IPS-18c (cell line): Measurements from ENCODE around the gene APPBP2.
"Not testable (repeated sequence)": the region's sequence is repeated elsewhere in the genome, so short reads cannot be mapped to it uniquely, and the experiment has no call there.

Experiments used
- H3K4me3 ChIP-seq: 2 replicates; pipeline ENCODE4 v1.7.0; 2013; ENCODE audit warnings: low read depth, mild to moderate bottlenecking, low read length, moderate library complexity; ENCODE audit not compliant: insufficient read depth
- H3K9me3 ChIP-seq: one replicate; pipeline ENCODE4 v1.6.1; 2013; ENCODE audit warnings: mild to moderate bottlenecking, low read length, moderate library complexity; ENCODE audit not compliant: control insufficient read depth, insufficient read depth

APPBP2 gene

DNA sequence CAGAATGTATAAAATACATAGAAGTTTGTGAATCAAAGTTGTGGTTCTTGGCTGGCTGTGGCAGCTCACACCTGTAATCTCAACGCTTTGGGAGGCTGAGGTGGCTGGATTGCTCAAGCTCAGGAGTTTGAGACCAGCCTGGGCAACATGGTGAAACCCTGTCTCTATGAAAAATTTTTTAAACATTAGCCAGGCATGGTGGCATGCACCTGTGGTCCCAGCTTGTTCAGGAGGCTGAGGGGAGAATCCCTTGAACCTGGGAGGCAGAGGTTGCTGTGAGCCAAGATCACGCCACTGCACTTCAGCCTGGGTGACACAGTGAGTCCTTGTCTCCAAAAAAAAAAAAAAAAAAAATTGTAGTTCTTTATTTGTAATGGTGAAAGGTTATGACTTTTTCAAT lies 13.8 kb upstream of the APPBP2 start:
- no peak overlapping the region for H3K4me3 ChIP-seq
- no peaks in the 10 kb centered on the region for H3K9me3 ChIP-seq

DNA sequence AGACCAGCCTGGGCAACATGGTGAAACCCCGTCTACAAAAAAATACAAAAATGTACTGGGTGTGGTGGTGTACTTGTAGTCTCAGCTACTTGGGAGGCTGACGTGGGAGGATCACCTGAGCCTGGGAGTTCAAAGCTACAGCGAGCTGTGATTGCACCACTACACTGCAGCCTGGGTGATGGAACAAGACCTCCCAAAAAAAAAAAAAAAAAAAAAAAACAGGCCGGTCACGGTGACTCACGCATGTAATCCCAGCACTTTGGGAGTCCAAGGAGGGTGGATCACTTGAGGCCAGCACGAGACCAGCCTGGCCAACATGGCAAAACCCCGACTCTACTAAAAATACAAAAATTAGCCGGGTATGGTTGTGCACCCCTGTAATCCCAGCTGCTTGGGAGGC lies 12.7 kb upstream of the APPBP2 start:
- Histone ChIP-seq H3K9me3 (no peaks in the 10 kb centered on the region), H3K4me3 (no peak overlapping the region)

DNA sequence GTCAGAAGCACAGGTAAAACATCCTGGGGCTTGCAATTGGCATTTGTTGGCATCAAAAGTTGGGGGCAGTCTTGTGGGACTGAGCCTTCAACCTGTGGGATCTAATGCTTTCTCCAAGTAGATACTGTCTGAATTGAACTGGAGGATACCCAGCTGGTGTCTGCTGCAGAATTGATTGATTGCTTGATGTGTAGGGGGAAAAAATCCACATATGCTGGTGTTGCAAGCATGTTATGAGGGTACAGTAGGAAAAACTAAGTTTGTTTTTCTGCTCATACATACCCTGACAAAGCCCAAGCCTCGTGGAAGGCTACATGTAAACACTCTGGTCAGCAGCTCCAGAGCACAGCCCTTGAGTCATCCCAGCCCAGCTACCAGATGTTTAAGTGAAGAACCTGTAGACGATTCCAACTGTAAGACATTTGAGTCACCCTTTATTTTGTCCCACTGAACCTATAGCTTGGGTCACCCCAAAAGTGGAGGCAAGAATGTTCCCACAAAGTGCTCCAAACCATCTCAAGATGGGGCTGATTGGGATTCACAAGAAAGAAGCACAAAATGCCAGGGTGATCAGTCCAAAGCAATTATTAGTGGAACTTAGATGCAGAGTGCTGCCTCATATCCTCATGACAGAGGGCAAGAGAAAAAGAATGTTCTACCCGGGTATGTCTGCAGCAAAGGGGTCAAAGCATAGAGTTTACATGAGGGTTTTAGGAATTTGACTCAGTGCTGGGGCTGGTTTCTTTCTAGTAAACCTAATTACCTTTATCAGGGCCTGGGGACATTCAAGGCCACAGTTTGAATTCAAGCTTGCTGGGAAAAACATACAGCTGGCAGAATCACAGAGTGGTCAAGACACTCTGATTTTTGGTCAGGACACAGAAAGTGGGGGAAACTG lies 9.6 kb upstream of the APPBP2 start:
- Histone ChIP-seq H3K4me3 (no peak overlapping the region), H3K9me3 (no peaks in the 10 kb centered on the region)

DNA sequence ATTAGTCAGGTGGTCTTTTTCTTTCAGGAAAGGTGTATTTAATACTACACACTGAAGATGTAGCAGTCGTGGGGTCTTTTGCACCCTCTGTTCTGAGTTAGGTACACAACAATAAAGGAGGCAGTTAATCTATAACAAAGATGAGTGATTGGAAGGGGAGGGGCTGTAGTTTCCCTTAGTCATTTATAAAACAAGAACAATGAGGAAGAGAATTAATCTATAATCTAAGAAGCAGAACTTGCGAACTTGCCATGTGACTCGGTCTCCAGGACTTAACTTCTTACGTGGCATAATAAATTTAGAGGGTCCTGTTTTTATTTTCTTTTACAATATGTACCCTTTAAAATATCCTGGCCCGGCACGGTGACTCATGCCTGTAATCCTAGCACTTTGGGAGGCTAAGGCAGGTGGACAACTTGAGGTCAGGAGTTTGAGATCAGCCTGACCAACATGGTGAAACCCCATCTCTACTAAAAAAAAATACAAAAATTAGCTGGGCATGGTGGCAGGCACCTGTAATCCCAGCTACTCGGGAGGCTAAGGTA lies 8.6 kb upstream of the APPBP2 start:
- Histone ChIP-seq H3K4me3 (no peak overlapping the region), H3K9me3 (no peaks in the 10 kb centered on the region)

DNA sequence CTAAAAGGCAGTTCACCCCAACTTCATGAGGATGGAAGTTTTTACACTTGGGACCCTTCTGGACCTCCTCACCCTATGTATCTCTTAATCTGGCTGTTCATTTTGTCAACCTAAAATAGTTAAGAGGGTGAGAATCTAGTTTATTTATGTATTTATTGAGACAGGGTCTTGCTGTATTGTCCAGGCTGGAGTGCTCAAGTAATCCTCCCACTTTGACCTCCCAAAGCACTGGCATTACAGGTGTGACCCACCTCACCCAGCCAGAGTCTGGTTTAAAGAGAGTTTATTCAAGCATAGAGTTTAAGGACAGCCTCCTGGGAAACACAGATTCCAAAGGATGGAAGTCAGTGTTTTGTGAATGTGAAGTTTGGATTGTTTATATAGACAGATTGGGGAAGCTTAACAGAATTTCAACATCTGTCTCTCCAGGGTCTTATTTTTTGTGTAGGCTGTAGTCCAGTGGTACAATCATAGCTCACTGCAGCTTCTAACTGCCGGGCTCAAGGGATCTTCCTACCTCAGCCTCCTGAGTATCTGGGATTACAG lies 8.0 kb upstream of the APPBP2 start:
- Histone ChIP-seq H3K4me3 (no peak overlapping the region), H3K9me3 (no peaks in the 10 kb centered on the region)

DNA sequence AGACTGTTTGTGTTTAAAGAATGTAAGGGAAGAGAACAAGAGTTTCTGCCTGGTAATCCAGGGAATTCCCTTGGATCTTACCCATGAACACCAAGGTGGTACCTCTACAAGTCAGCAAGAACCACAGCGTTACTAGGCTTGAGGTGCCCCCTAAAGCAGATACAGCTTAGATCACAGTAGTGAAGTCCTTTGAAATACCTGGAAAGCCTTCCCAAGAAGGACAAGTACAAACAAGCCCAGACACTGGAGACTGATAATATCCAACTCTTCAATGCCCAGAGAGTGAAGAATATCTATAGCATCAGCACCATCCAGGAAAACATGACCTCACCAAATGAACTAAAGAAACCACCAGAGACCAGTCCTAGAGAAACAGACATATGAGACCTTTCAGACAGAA lies 3.8 kb upstream of the APPBP2 start:
- H3K9me3 ChIP-seq = peaks cover 3% of the 10 kb centered on the region
- H3K4me3 ChIP-seq = no peak overlapping the region

DNA sequence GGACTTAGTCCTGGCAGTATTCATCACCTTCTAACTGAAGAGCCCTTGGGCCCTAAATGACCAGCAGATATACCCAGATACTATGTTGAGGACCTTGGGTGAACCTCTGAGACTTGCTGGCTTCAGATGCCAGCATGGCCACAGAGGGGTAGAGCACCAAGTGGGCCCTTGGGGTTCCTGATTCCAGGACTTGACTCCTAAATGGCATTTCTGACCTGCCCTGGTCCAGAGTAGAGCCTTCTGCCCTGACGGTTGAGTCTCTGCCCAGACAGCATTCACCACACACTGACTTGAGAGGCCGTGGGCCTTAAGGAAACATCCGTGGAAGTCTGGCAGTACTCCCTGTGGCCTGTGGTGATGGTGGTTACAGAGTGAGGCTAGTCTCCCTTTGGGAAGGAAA lies 2.8 kb upstream of the APPBP2 start:
- Histone ChIP-seq H3K4me3 (no peak overlapping the region), H3K9me3 (peaks cover 3% of the 10 kb centered on the region)

DNA sequence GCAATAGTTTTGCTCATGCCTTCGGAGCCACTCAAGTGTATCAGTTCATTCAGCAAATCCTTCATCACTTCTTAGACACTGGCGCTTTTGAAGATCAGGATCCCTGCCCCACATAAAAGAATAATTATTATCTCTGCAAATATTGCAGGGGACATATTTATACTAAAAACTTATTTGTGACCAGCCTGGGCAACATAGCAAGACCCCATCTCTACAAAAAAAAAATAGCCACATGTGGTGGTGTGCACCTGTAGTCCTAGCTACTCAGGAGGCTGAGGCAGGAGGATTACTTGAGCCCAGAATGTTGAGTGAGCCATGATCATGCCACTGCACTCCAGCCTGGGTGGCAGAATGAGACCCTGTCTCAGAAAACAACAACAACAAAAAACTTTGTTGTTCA lies 1.7 kb upstream of the APPBP2 start:
- Histone ChIP-seq H3K4me3 (no peak overlapping the region), H3K9me3 (peaks cover 3% of the 10 kb centered on the region)

DNA sequence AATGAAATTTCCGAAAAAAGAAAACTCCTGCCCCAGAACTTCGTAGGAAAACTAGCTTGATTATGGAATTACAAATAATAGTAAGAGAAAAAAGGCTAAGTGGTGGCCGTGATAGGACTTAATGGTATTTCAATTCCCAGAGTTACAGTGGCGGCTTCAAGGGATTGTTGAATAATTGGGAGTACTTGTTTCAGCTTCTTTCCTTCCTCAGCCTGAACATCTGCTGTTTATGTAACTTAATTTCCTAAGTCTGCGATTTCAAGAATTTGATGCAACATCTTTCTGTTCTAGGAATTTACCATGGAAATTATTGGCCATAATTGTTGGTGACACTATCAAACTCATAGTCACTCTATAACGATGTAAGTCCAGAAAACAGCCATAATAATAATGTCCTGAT lies 684 bp upstream of the APPBP2 start:
- peaks cover 3% of the 10 kb centered on the region for H3K9me3 ChIP-seq
- peak overlapping the region; percentile 100 for H3K4me3 ChIP-seq

DNA sequence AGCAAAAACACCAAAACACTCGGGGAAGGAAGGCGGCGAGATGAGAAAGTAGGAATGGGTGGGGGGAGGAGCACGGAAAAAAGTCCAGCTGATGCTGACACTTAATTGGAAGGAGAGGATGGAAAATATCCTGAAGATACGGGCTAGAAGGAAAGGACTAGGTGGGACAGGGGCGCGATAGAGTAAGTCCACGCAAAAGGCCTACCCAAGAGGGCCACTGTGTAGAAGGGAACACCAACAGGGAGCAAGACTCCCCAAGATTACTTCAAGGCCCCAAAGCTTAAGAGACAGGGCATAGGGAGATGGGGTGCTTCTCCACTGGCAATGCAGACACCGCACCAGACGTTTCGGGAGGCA lies 736 bp downstream of the APPBP2 start:
- Histone ChIP-seq H3K9me3 (peaks cover 3% of the 10 kb centered on the region), H3K4me3 (peak overlapping the region; percentile 100)

DNA sequence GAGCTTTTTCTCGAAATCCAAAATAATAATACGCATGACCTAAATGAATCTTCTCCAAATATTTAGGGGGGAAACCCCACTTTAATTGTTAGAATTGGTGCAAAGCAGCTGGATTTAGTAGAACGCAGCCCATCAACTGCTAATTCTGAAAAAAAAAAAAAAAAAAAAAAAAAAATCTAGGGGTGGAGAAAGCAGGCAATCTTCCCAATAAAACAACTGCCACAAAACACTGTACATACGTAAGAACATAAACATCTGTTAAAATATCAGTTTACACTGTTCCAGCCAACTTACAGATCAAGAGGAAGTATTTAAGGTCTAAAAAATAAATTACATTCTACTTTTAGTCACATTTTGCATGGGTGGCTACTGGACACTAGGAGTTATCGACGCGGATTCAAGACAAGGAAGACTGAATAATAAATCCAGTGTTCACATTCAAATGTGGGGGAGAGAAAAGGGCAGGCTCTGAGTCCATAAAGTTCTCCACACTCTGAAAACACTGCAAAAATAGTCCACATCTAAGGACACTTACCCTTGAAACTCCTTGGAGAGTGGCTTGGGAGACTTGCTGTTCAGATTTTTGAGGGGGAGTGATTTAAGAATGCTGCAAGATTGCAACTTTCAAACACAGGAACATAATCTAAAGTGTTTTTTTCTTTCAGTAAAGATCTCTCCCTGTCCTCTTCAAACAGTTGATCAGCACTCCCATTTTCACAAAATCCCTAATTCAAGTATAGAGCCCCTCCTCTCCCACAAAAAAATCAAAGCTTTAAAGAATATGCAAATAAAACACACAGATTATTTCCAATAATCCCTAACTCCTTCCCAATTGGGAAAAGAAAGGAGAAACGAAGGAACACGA lies 1.3 kb downstream of the APPBP2 start:
- peak overlapping the region; percentile 100 for H3K4me3 ChIP-seq
- peaks cover 3% of the 10 kb centered on the region for H3K9me3 ChIP-seq

DNA sequence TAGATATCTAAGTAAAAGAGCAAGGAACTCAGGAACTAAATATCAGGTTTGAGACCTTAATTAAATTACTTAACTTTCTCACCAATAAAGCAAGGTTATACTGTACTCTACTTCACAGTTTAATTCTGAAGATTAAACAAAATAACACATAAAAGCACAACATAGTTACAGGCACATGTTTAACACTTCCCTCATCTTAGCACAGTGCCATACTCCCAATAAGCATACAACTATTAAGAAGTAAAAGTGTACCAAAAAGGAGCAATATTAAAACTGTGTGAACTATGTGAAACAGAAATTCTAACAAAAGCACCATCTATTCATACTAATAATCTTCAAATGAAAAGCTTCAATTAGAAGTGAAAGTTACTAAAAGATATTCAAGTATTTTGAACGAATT lies 2.2 kb downstream of the APPBP2 start:
- peaks cover 3% of the 10 kb centered on the region for H3K9me3 ChIP-seq
- no peak overlapping the region for H3K4me3 ChIP-seq

DNA sequence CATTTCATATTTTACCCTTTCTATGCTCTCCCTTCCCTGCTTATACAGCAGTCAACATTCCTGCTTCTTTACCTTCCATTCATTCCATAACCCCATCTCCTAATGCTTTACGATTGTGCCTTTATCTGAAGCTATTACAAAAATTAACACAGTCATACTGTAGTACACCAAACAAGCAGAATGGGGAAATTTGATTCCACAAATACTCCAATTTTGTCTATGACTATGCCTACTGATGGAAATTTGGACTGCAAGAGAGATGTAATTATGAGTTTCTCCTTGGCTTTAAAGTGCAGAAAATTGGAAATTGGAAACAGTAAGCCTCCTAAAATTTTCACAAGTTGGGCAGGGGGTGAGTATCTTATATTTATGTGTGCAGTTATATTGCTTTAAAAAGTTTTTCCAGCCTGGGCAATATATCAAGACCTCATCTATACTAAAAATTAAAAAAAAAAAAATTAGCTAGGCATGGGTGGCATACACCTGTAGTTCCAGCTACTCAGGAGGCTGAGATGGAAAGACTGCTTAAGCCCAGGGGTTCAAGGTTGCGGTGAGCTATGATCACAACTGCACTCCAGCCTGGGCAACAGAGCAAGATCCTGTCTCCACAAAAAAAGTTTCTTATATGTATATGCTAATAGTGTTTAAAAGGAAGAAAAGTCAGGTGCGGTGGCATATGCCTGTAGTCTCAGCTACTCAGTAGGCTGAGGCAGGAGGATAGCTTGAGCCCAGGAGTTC lies 3.0 kb downstream of the APPBP2 start:
- Histone ChIP-seq H3K9me3 (peaks cover 3% of the 10 kb centered on the region), H3K4me3 (no peak overlapping the region)

DNA sequence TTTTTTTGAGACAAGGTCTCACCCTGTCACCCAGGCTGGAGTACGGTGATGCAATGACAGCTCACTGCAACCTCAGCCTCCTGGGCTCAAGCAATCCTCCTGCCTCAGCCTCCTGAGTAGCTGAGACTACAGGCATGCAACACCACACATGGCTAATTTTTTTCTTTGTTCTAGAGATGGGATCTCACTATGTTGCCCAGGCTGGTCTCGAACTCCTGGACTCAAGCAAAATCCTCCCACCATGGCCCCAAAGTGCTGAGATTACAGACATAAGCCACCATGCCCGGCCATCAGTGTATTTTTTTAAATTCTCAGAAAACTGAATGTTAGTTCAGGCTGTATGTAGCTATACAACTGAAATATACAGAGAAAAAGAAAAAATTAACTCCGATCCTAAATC lies 6.2 kb downstream of the APPBP2 start:
- Histone ChIP-seq H3K9me3 (no peaks in the 10 kb centered on the region), H3K4me3 (no peak overlapping the region)

DNA sequence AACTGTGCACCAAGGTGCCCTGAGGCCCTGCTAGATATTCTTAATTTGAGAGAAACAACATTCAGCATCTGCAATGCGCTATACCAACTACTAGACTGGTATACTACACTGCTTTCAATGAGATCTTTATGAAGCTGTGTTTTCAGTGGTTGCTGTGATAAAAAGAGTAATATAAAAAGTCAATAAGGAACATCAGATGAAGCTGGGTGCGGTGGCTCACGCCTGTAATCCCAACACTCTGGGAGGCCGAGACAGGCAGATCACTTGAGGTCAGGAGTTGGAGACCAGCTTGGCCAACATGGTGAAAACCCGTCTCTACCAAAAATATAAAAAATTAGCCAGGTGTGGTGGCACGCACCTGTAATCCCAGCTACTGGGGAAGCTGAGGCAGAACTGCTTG lies 10.4 kb downstream of the APPBP2 start:
- H3K9me3 ChIP-seq, H3K4me3 ChIP-seq: not testable (repeated sequence)

DNA sequence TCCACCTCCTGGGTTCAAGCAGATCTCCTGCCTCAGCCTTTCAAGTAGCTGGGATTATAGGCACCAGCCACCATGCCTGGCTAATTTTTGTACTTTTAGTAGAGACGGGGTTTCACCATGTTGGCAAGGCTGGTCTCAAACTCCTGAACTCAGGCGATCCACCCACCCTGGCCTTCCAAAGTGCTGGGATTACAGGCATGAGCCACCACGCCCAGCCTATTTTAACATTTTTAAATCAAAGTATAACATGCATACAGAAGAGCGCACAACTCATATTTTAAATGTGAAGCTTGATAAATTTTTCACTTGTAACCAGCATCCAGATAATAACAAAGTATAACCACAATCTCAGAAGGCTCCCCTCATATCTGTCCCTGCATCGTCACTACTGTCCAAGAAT lies 10.8 kb downstream of the APPBP2 start:
- not testable (repeated sequence) for H3K4me3 ChIP-seq

DNA sequence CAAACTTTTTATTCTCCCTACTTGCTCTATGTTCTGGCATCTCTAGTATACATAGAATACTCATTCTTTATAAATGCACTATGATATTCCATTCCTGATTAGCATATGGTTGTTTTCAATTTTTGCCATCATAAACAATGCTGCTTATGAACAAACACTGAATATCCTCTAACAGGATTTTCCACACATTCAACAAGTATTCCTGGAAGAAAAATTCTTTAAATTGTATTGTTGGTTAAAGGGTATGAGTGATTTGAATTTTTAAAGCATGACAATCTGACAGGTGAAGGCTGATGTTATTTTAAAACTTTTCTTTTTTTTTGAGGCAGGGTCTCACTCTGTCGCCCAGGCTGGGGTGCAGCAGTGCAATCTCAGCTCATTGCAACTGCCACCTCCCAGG lies 11.5 kb downstream of the APPBP2 start:
- Histone ChIP-seq H3K4me3 (no peak overlapping the region), H3K9me3 (no peaks in the 10 kb centered on the region)

More for the DNA sequence above, 10.8 kb downstream of the APPBP2 start:
- not testable (repeated sequence) for H3K9me3 ChIP-seq
